Muscle of back (tissue), 11 donors: ENCODE measurements around the gene STK38. TPM values are rescaled to one million over a fixed set of nuclear protein-coding genes. Genes with fewer than 3 reads are reported as not detected.
"Not testable (repeated sequence)": the region's sequence is repeated elsewhere in the genome, so short reads cannot be mapped to it uniquely, and the experiment has no call there.

Experiments used
- DNase-seq, 3 donors: peaks; one replicate each; pipeline versions ENCODE4 v3.0.0 to v3.0.0-alpha.2; 2013
- polyA plus RNA-seq, 10 donors: library from polyadenylated mRNA; unstranded; fragments of 120-200 nt; gene quantifications; one replicate each; pipeline ENCODE4 v1.2.1, GENCODE V29; 2013; ENCODE audit not compliant: insufficient read length in 10 of 10

The STK38 gene
- polyA plus RNA-seq, 10 donors: 23.7 to 33.7 (median 28.8) TPM

- no peak for DNase-seq
Observed at GRCh38 chr6:36489426-36489825, 57.9 kb downstream of the STK38 start.

DNA sequence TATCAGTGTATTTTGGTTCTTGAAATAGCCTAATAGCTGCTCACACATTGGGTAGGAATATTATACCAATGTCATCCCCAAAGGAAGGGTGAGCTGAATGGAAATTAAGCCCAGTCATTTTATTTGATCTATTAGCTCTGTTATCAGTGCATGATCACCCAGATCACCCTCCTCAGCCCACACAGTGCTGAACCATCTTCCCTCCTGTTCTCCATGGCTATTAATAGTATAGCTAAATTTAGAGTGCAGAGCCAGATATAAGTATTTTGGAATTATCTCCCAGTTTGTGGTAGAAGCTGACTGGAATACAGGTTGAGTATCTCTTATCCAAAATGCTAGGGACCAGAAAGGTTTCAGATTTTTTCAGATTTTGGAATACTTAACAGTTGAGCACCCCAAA is 59.1 kb downstream of the STK38 start:
- DNase-seq: no peak

DNA sequence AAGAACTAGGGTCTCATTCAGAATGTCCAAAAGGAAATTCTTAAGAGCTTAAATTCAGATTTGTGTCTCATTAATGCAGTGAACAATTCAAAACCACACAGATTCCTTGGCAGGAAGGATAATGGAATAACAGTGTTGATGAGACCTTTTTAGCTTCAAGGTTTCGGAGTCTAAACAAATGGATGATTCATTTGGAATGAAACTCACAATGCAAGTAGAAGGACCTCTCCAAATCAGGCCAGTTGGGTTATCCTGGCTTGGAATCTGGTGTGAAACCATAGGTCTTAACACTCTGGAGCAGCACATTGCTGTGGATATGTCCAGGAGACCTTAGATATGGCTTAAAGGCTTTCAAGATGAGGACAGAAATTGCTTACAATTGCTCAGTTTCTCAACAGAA is 59.6 kb downstream of the STK38 start:
- no peak for DNase-seq

DNA sequence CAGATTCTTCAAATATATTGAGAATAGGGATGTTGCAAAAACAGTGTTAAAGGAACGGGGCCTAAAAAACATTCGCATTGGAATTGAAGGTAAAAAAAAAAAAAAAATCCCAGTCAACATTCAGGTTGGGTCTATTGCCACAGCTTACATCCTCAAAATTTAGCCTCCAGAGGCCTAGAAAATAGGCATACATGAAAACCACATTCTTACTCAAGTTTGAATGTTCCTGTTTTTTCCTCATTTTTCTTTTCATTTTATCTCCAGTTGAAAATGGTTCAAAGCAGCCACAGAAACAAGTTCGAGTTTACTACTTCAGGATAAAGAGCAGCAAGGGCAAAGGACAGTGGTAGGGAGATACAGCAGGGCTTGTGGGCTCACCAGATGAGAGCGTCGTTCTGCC is 62.5 kb downstream of the STK38 start:
- no peak for DNase-seq

GRCh38 chr6:36483326-36483725 is 64.0 kb downstream of the STK38 start:
- not testable (repeated sequence) for DNase-seq

GRCh38 chr6:36479256-36479655 is 68.0 kb downstream of the STK38 start:
- DNase-seq: no peak

DNA sequence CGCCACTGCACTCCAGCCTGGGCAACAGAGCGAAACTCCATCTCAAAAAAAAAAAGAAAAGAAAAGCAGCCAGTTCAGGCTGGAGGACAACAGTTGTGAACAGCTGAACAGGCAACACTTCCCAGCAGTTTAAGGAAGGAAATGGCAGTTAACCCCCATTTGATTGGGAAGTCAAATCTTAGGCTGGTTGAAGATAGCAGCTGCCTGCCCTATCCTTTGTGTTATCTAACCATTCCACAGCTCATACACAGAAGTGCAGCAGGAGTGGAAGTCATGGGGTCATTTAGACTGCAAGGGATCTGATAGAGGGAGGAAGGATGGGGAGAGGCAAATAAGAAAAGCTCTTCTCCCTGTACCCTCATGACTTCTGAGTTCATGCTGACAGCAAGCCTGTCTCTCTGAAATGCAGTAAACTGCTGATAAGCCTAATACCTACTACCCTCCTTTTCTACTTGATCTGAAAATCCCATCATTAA is 69.2 kb downstream of the STK38 start:
- DNase-seq: no peak

- no peak for DNase-seq
Observed at GRCh38 chr6:36469946-36470345, 77.3 kb downstream of the STK38 start.

GRCh38 chr6:36469148-36469661 is 78.1 kb downstream of the STK38 start:
- DNase-seq: no peak

- no peak for DNase-seq
Observed at GRCh38 chr6:36467625-36468024, 79.7 kb downstream of the STK38 start.

DNA sequence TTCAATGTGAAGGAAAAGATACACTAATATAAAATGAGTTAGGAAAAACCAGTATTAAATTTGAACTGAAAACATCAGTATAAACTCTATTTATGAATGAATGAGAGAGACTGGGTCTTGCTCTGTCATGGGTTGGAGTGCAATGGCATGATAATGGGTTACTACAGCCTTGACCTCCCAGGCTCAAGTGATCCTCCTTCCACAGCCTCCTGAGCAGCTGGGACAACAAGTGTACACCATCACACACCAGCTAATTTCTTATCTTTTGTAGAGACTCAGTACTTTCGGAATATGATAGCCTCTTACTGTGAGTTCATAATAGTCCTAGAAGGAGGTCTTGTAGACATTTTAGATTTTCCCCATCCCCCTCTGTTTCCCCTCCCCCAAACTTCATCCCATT is 83.0 kb downstream of the STK38 start:
- no peak for DNase-seq

DNA sequence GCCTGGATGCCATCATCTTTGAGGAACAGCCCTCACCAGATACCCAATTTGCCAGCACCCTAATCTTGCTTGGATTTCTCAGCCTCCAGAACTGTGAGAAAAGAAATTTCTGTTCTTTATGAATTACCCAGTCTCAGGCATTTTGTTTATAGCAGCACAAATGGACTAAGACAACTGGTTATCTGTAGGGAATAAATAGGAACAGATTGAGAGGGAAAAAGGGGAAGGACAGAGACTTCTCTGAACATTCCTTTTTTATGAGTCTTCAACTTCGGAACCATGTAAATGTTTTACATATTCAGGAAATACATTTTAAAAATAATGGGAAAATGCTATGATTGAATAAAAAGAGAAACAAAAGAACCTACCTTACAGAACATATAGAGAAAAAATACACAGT is 83.6 kb downstream of the STK38 start:
- DNase-seq: peak in 1 of 3 donors; percentile 48

GRCh38 chr6:36461646-36462045 is 85.6 kb downstream of the STK38 start:
- no peak for DNase-seq

DNA sequence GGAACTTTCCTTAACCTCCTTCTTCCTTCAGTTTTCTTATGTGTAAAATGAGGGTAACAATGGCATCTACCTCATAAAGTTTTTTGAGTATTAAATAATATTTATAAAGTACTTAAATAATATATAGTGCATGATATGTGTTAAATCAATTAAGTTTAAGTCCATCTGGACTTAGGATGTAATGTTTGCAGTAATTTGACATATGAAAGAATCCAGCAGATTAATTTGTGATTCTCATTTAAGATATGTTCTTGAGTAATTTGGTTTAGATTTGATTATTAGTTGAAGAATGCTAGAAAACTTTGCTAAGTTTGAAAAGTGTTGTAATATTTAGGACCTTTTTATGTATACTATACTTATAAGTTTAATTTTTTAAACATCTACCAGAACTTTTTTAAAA is 86.4 kb downstream of the STK38 start:
- no peak for DNase-seq

- no peak for DNase-seq
Observed at GRCh38 chr6:36459501-36459900, 87.8 kb downstream of the STK38 start.

GRCh38 chr6:36455486-36456027 is 91.7 kb downstream of the STK38 start:
- DNase-seq: no peak

GRCh38 chr6:36452897-36453296 is 94.4 kb downstream of the STK38 start:
- not testable (repeated sequence) for DNase-seq

GRCh38 chr6:36449173-36449572 is 98.1 kb downstream of the STK38 start:
- DNase-seq: not testable (repeated sequence)

GRCh38 chr6:36445621-36446020 is 101.7 kb downstream of the STK38 start:
- no peak for DNase-seq

DNA sequence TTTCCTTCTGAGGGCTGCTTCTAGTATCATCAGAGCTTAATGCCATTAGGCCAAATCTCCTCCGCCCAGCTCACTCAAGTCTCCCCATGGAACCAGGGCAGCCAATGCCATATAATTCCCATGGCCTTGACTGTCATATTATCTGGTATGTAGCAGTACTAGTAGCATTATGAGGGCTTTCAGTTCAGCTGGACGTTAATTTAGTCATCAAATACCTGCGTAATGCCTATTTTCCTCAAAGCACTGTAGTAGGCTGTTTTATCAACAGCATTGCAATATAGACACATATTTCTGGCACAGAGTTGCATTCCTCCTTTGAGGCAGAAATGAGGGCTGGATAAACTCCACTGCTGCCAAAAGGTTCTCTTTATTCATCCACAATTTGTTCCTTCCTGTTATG is 102.8 kb downstream of the STK38 start:
- peak; percentile 27 to 43 (median 40) for DNase-seq
